ENCODE data around the gene DDX4.

The DDX4 gene

GRCh38 chr5:55851675-55851979 lies 113.8 kb downstream of the DDX4 start:
- Histone ChIP-seq H3K4me1 (ENCODE audit: control insufficient read depth, insufficient read depth, low read length, unreplicated experiment) (peaks cover 49% of the 10 kb centered on the region), H3K27me3 (ENCODE audit: insufficient read depth, low read length) (no peaks in the 10 kb centered on the region), H3K36me3 (ENCODE audit: insufficient read depth, low read length) (no peaks in the 10 kb centered on the region), H3K27ac (ENCODE audit: low read depth, low read length) (peak overlapping the region; percentile 10; the same call in 1 of the 2 replicates), H2AFZ (ENCODE audit: low read length, unreplicated experiment) (no peak overlapping the region), H3K79me2 (ENCODE audit: control insufficient read depth, insufficient read depth, low read length, unreplicated experiment) (no peaks in the 10 kb centered on the region), H3K4me3 (ENCODE audit: low read depth, low read length) (peak overlapping the region; percentile 43; the same call in 1 of the 2 replicates)

- H3K4me3 ChIP-seq (ENCODE audit: low read depth, low read length), result no peak overlapping the region
- H2AFZ ChIP-seq (ENCODE audit: low read length, unreplicated experiment), result peak overlapping the region; percentile 45
- H3K27me3 ChIP-seq (ENCODE audit: insufficient read depth, low read length), result no peaks in the 10 kb centered on the region
- peaks cover 49% of the 10 kb centered on the region for H3K4me1 ChIP-seq (ENCODE audit: control insufficient read depth, insufficient read depth, low read length, unreplicated experiment)
- H3K36me3 ChIP-seq (ENCODE audit: insufficient read depth, low read length), result no peaks in the 10 kb centered on the region
- H3K27ac ChIP-seq (ENCODE audit: low read depth, low read length), result no peak overlapping the region
- no peaks in the 10 kb centered on the region for H3K79me2 ChIP-seq (ENCODE audit: control insufficient read depth, insufficient read depth, low read length, unreplicated experiment)
Observed at GRCh38 chr5:55852503-55852902, 114.6 kb downstream of the DDX4 start.

GRCh38 chr5:55853041-55853670 lies 115.3 kb downstream of the DDX4 start:
- Histone ChIP-seq H3K79me2 (ENCODE audit: control insufficient read depth, insufficient read depth, low read length, unreplicated experiment) (no peaks in the 10 kb centered on the region), H3K4me1 (ENCODE audit: control insufficient read depth, insufficient read depth, low read length, unreplicated experiment) (peaks cover 49% of the 10 kb centered on the region), H2AFZ (ENCODE audit: low read length, unreplicated experiment) (peak overlapping the region; percentile 45), H3K27ac (ENCODE audit: low read depth, low read length) (peak overlapping the region; percentile 29), H3K36me3 (ENCODE audit: insufficient read depth, low read length) (no peaks in the 10 kb centered on the region), H3K4me3 (ENCODE audit: low read depth, low read length) (peak overlapping the region; percentile 1; the same call in 1 of the 2 replicates), H3K27me3 (ENCODE audit: insufficient read depth, low read length) (no peaks in the 10 kb centered on the region)

- Histone ChIP-seq H3K4me1 (ENCODE audit: control insufficient read depth, insufficient read depth, low read length, unreplicated experiment) (peaks cover 49% of the 10 kb centered on the region), H2AFZ (ENCODE audit: low read length, unreplicated experiment) (peak overlapping the region; percentile 45), H3K27me3 (ENCODE audit: insufficient read depth, low read length) (no peaks in the 10 kb centered on the region), H3K27ac (ENCODE audit: low read depth, low read length) (peak overlapping the region; percentile 29), H3K4me3 (ENCODE audit: low read depth, low read length) (peak overlapping the region; percentile 1; the same call in 1 of the 2 replicates), H3K36me3 (ENCODE audit: insufficient read depth, low read length) (no peaks in the 10 kb centered on the region), H3K79me2 (ENCODE audit: control insufficient read depth, insufficient read depth, low read length, unreplicated experiment) (no peaks in the 10 kb centered on the region)
Observed at GRCh38 chr5:55853818-55854217, 116.0 kb downstream of the DDX4 start.

GRCh38 chr5:55855509-55855908 lies 117.6 kb downstream of the DDX4 start:
- no peak overlapping the region for H2AFZ ChIP-seq (ENCODE audit: low read length, unreplicated experiment)
- H3K79me2 ChIP-seq (ENCODE audit: control insufficient read depth, insufficient read depth, low read length, unreplicated experiment), result no peaks in the 10 kb centered on the region
- H3K27ac ChIP-seq (ENCODE audit: low read depth, low read length), result no peak overlapping the region
- no peak overlapping the region for H3K4me3 ChIP-seq (ENCODE audit: low read depth, low read length)
- H3K4me1 ChIP-seq (ENCODE audit: control insufficient read depth, insufficient read depth, low read length, unreplicated experiment), result peaks cover 40% of the 10 kb centered on the region
- no peaks in the 10 kb centered on the region for H3K36me3 ChIP-seq (ENCODE audit: insufficient read depth, low read length)
- H3K27me3 ChIP-seq (ENCODE audit: insufficient read depth, low read length), result no peaks in the 10 kb centered on the region

- H2AFZ ChIP-seq (ENCODE audit: low read length, unreplicated experiment), result no peak overlapping the region
- H3K79me2 ChIP-seq (ENCODE audit: control insufficient read depth, insufficient read depth, low read length, unreplicated experiment), result no peaks in the 10 kb centered on the region
- no peak overlapping the region for H3K4me3 ChIP-seq (ENCODE audit: low read depth, low read length)
- no peaks in the 10 kb centered on the region for H3K27me3 ChIP-seq (ENCODE audit: insufficient read depth, low read length)
- H3K4me1 ChIP-seq (ENCODE audit: control insufficient read depth, insufficient read depth, low read length, unreplicated experiment), result peaks cover 28% of the 10 kb centered on the region
- H3K36me3 ChIP-seq (ENCODE audit: insufficient read depth, low read length), result no peaks in the 10 kb centered on the region
- H3K27ac ChIP-seq (ENCODE audit: low read depth, low read length), result no peak overlapping the region
Observed at GRCh38 chr5:55856516-55857246, 118.8 kb downstream of the DDX4 start.

GRCh38 chr5:55857247-55857640 lies 119.4 kb downstream of the DDX4 start:
- H2AFZ ChIP-seq (ENCODE audit: low read length, unreplicated experiment), result no peak overlapping the region
- no peaks in the 10 kb centered on the region for H3K79me2 ChIP-seq (ENCODE audit: control insufficient read depth, insufficient read depth, low read length, unreplicated experiment)
- H3K4me1 ChIP-seq (ENCODE audit: control insufficient read depth, insufficient read depth, low read length, unreplicated experiment), result peaks cover 25% of the 10 kb centered on the region
- H3K27ac ChIP-seq (ENCODE audit: low read depth, low read length), result no peak overlapping the region
- H3K4me3 ChIP-seq (ENCODE audit: low read depth, low read length), result no peak overlapping the region
- H3K36me3 ChIP-seq (ENCODE audit: insufficient read depth, low read length), result no peaks in the 10 kb centered on the region
- no peaks in the 10 kb centered on the region for H3K27me3 ChIP-seq (ENCODE audit: insufficient read depth, low read length)

- Histone ChIP-seq H3K27ac (ENCODE audit: low read depth, low read length) (no peak overlapping the region), H3K27me3 (ENCODE audit: insufficient read depth, low read length) (no peaks in the 10 kb centered on the region), H2AFZ (ENCODE audit: low read length, unreplicated experiment) (no peak overlapping the region), H3K79me2 (ENCODE audit: control insufficient read depth, insufficient read depth, low read length, unreplicated experiment) (no peaks in the 10 kb centered on the region), H3K4me1 (ENCODE audit: control insufficient read depth, insufficient read depth, low read length, unreplicated experiment) (peaks cover 19% of the 10 kb centered on the region), H3K4me3 (ENCODE audit: low read depth, low read length) (no peak overlapping the region), H3K36me3 (ENCODE audit: insufficient read depth, low read length) (no peaks in the 10 kb centered on the region)
Observed at GRCh38 chr5:55858104-55858503, 120.2 kb downstream of the DDX4 start.

GRCh38 chr5:55860288-55860687 lies 122.4 kb downstream of the DDX4 start:
- no peak overlapping the region for H2AFZ ChIP-seq (ENCODE audit: low read length, unreplicated experiment)
- no peak overlapping the region for H3K4me3 ChIP-seq (ENCODE audit: low read depth, low read length)
- no peaks in the 10 kb centered on the region for H3K79me2 ChIP-seq (ENCODE audit: control insufficient read depth, insufficient read depth, low read length, unreplicated experiment)
- peaks cover 16% of the 10 kb centered on the region for H3K4me1 ChIP-seq (ENCODE audit: control insufficient read depth, insufficient read depth, low read length, unreplicated experiment)
- no peaks in the 10 kb centered on the region for H3K36me3 ChIP-seq (ENCODE audit: insufficient read depth, low read length)
- no peak overlapping the region for H3K27ac ChIP-seq (ENCODE audit: low read depth, low read length)
- H3K27me3 ChIP-seq (ENCODE audit: insufficient read depth, low read length), result no peaks in the 10 kb centered on the region

GRCh38 chr5:55860709-55861108 lies 122.8 kb downstream of the DDX4 start:
- no peak overlapping the region for H3K4me3 ChIP-seq (ENCODE audit: low read depth, low read length)
- H2AFZ ChIP-seq (ENCODE audit: low read length, unreplicated experiment), result no peak overlapping the region
- H3K79me2 ChIP-seq (ENCODE audit: control insufficient read depth, insufficient read depth, low read length, unreplicated experiment), result no peaks in the 10 kb centered on the region
- H3K4me1 ChIP-seq (ENCODE audit: control insufficient read depth, insufficient read depth, low read length, unreplicated experiment), result peaks cover 12% of the 10 kb centered on the region
- no peaks in the 10 kb centered on the region for H3K36me3 ChIP-seq (ENCODE audit: insufficient read depth, low read length)
- no peak overlapping the region for H3K27ac ChIP-seq (ENCODE audit: low read depth, low read length)
- no peaks in the 10 kb centered on the region for H3K27me3 ChIP-seq (ENCODE audit: insufficient read depth, low read length)

Data from ACC112 (cell line).